NOMO-1 treated with dmso at 0.1 percent for 144 hours (cell line): ENCODE data around the gene PIK3CG.
A peak's percentile ranks its signal among the peaks of the same experiment; 100 is the strongest.

Experiments used
- DNase-seq: peaks from one replicate; lab custom pipeline; 2025; ENCODE audit not compliant: unreplicated experiment; lab: John Stamatoyannopoulos, UW

Gene PIK3CG

DNA sequence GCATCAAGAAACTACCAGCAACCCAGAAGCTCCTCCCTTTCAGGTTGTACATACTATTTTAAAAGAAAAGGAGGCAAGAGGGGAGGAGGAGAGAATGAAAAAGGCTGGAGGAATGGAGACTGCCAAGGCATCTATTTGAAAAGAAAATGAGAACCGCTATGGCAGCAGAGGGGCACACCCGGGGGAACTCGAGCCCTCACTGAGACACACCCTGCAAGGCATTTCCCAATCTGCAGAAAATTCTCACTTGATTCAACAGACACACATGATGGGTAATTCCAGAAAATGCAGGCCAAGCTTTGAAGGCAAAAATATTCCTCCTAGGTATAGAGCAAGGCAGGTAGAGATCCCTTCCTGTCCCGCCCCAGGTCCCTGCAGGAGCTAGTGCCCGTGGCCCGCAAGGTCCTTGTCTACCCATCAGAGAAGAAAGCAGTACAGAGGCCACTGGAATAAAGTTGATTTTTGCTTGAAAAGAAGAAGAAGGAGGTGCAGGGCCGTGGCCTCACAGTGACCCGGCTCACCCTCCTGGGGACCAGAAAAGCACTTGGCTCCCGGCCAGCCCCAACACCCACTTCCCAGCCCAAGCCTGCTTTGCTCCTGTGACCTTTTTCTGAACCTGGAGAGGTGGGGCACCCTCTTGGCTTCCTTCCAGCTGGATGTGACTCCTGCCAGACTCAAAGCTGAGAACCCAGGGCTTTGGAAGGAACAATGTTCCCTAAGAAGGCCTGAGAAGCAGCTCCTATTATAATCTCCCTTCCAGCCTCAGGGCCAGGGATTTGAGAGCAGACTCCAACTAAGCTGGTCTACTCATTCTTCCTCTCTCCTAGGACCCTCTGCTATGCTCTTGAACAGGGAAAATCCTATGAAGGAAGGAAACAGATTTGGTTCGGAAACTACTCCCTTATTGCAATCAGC, 6.2 kb upstream of the PIK3CG start:
- no peak for DNase-seq

DNA sequence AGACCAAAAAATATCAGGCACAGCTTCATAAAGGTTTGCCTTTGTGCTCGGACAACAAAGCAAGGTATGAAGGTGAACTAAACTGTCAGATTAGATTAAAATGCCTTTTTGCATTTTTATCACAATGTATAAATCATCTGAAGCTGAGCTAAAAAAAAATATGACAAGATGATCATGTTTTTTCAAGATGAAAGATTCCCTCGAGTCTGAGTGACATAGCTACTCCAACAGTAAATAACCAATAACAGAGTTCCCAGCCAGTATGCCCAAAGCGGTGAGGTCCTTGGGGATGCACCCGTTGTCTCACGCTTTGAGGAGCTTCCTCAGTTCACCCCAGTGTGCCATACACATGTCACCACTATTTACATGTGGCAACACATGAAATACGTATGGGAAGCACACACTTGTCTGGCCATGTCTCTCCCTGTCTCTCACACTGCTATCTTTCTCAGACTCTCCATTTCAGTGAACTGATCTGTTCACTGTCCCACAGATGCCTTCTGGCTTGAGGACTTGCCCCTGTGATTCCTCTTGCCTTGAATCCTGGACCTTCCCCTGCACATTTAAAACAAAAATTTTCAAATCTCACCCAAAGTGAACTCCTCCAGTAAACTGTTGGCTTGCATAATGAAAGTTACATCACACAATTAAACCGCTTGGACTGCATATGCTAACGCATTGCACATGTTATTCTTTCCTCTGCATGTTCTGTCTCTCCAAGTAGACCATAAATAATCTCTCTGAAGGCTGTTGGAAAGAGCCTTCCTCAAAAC, 2.6 kb upstream of the PIK3CG start:
- DNase-seq = no peak

DNA sequence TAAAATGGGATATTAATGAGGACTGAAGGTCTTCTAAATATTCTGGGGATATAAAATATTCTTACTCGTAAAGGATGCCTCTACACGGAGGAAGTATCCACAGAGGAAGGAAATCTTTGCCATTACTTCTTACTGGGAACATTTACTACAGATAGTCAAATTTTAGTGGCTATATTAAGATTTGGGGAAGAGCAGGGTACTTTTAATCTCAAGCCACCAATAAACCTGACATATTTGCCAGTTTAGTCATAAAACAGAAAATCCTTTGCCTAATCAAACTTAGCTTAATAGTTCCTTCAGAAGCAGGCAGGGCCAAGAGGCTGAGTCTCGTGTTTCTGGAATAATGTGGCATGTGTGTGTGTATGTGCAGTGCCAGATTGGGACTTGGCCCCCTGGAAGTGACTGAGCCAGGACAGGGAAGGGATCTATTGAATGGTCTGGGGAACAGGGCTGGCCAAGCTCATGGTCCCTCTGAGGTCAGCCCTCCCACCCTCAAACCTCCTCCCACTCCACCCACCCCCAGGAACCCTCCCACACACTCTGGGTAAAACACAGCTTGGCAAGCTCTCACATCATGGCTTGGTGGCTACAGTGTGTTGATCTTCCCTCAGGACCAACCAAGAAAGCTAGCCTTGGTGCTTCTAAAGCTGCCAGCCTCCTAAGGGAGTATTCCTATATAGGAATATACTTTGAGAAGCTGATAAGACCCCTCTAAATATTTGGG, 1.6 kb upstream of the PIK3CG start:
- DNase-seq = no peak

DNA sequence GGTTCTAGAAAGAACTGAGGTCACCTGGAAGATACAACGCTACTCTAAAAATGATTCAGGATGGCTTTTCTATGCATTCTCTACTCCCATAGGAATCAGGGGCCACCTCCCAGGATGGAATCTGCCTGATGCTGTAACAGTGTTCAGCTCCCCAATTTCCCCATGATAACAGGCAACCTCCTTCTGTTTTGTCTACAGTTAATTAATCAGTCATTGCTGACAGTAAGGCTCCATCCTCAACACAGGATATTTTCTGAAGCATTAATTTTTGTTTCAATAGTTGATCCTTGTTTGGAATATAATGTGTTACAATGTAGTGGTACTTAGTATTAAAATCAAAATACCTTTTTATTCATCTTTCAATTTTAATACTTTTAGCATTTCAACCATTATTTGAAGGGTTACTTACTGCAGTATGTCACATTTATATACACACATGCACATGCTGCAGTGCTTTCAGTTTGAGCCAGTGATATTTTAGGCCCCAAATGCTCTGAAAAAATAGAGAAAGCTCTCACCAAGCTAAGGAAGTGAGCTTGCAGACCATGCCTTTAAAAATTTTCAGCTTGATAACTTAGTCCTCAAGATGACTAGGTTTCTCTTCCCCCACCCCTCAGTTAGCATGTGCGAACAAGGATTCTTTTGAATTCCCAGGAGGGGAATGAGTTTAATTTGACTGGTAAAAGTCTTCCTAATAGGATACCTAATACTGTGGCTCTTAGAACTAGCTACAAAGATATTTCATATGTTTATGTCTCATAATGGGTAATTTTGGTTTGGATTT, 592 bp upstream of the PIK3CG start:
- no peak for DNase-seq

DNA sequence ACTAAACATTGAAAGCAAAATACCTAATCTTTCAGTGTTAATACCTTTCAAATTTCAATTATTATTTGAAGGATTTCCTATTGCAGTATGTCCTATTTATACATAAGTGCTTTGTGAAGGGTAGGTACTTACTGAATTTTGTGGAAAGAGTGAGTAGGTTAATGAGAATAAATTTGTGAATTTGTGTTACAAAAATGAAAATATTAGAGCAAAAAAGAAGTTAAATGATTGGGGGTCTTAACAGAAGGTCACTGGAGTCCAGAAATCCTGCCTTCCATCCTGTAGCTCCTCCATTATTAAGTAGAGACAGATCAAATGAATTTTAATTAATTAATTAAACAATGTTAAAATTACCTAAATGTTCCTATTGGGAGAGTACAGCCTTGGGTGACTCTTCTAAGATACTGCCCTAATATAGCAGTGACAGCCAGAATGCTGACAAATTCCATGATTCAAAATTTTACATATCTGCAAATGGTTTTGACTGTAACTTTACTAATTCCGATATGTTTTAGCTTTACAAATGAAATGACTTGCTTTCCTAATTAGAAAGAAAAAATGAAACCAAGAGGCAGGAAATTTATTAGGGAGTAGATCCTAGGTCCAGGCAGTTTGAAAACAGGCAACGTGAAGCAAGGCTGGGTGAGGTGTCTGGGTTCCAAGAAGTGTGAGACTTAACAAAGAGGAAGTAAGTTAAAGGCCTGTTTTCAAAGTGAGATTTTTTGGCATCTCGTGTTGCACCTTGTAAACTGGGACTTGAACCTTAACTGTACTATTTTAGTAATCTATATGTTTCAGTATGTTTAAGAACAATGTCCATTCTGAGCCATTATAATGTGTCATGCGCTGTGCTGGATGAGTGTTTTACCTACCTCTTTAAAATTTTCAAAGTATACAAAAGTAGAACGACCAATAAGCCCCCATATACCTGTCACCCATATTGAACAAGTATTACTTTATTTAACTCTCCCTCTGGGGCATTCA, 1.5 kb downstream of the PIK3CG start:
- DNase-seq = no peak

DNA sequence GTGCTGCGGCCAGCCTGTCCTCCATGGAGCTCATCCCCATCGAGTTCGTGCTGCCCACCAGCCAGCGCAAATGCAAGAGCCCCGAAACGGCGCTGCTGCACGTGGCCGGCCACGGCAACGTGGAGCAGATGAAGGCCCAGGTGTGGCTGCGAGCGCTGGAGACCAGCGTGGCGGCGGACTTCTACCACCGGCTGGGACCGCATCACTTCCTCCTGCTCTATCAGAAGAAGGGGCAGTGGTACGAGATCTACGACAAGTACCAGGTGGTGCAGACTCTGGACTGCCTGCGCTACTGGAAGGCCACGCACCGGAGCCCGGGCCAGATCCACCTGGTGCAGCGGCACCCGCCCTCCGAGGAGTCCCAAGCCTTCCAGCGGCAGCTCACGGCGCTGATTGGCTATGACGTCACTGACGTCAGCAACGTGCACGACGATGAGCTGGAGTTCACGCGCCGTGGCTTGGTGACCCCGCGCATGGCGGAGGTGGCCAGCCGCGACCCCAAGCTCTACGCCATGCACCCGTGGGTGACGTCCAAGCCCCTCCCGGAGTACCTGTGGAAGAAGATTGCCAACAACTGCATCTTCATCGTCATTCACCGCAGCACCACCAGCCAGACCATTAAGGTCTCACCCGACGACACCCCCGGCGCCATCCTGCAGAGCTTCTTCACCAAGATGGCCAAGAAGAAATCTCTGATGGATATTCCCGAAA, 2.7 kb downstream of the PIK3CG start:
- no peak for DNase-seq

DNA sequence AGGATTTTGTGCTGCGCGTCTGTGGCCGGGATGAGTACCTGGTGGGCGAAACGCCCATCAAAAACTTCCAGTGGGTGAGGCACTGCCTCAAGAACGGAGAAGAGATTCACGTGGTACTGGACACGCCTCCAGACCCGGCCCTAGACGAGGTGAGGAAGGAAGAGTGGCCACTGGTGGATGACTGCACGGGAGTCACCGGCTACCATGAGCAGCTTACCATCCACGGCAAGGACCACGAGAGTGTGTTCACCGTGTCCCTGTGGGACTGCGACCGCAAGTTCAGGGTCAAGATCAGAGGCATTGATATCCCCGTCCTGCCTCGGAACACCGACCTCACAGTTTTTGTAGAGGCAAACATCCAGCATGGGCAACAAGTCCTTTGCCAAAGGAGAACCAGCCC, 3.3 kb downstream of the PIK3CG start:
- DNase-seq = no peak

DNA sequence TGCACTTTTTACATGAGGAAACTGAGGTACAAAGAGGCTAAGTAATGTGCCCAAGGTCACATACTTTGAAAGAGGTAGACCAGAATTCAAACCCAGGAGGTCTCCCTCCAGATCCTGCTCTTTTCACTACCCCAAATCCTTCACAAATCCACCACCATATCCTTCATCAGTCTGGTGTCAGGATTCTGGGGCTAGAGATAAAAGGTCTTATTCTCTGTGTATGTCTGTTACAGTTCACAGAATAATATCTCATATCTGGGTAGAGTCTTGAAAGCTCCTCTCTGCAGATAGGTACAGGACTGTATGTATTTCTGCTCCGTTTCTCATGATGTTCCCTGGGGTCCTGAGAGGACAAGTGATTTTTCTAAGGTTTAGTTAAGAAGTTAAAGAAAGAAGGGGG, 4.9 kb downstream of the PIK3CG start:
- no peak for DNase-seq

DNA sequence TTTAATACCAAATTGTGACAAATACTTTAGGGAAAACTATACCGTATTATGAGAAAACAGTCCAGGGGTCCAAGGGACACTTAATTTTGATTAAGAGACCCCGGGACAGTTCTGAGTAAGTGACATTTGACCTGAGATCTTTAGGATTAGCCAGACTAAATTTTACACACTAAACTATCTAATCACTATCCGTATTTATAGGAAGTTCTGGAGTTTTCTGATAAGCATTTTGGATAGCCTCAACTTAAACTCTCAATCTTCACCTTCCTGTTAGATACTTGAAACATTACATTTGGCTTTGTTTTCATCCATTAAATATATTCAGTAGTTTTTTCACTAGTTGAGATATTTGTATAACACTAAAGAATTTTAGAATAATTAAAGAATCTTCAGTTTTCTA, 5.4 kb downstream of the PIK3CG start:
- no peak for DNase-seq

DNA sequence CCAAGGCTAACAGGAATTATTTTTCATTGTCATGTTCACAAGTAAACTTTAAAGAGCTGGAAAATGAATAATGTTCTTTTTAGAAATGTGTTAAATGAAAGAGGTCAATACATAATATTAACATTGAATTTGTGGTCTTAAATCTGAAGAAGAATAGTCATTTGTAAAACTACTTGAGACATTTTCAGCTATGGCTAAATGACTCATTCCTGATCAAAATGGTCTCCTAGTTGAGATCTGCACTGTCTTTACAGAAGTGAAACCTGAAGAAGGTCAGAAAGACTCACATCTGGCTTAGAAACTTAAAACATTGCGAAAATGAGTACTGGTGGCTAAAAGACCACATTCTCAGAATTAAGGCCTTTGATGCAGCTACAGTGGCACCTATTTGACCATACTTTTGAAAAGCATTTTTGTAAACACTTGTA, 5.9 kb downstream of the PIK3CG start:
- DNase-seq = peak; percentile 46

DNA sequence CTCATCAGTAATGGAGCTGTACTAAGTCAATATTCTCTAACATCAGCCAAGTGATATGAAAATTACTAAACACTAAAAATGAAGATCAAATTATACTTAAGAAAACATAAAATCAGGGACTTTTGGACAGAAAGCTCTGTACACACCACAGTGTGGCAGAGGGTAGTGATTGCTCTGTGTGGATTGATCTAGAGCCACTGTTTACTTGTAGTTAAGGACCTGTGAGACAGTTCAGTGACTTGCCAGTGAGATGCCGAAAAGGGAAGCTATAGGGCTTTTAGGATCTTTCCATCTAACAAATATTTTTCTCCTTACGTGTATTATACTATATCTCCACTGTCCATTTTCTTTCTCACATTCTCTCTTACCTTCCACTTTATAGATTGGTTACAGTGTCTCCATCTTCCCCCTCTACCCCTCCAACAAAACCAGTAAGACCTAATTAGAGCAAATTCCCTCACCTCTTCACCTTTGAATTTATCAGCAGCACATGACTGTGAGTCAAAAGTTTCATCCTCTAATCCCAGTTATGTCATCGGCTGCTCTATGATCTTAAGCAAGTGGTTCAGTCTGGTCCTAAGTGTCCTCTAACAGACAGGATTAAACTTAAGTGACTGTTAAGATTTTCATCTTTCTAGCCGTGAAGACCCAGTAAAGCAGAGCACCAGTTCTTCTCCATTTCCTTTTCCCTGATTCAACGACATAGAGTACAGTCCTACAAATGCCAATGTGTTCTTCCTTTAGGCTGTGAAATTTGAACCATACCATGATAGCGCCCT, 6.9 kb downstream of the PIK3CG start:
- DNase-seq = no peak

DNA sequence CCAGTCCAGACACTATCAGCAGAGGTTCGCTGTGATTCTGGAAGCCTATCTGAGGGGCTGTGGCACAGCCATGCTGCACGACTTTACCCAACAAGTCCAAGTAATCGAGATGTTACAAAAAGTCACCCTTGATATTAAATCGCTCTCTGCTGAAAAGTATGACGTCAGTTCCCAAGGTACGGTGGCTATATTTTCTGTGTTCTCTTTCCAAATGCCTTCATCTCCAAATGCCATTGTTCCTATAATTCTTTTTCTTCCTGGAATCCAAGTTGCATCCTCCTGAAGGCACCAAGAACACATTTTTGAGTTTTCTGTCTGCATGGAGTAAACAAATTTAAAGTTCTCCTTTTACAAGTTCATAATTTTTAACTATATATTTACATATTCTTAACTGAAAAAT, 7.7 kb downstream of the PIK3CG start:
- DNase-seq = no peak

DNA sequence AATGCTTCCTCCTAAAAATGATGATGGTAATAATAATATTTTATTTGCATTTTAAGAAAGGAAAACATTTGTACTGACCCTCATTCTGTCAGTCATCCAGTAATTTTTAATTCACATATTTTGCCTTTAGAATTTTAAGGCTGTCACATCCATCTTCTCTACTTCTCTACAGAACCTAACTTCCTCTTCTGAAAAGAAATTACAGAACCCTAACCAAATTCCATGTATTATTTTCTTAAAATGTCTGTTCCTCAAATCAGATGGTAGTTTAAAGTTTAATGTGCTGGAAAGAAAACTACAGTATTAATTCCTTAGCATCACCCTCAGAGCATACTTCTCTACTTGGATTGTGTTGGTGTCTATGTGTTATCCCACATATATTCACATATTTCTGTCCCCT, 9.0 kb downstream of the PIK3CG start:
- no peak for DNase-seq

DNA sequence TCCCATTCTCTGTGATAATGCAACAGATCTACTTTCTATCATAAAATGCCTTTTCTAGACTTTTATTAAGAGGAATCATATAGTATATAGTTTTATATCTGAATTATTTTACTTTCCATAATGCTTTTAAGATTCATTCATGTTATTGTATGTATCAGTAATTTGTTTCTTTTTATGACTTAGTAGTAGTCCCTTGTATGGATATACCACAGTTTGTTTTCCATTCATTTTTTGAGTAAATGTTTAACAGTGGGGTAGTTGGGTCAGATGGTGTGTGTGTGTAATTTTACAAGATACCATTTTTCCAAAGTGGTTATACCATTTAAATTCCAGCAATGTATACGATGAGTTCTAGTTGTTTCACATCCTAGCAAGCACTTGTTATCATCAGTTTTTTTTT, 10.4 kb downstream of the PIK3CG start:
- DNase-seq = no peak

DNA sequence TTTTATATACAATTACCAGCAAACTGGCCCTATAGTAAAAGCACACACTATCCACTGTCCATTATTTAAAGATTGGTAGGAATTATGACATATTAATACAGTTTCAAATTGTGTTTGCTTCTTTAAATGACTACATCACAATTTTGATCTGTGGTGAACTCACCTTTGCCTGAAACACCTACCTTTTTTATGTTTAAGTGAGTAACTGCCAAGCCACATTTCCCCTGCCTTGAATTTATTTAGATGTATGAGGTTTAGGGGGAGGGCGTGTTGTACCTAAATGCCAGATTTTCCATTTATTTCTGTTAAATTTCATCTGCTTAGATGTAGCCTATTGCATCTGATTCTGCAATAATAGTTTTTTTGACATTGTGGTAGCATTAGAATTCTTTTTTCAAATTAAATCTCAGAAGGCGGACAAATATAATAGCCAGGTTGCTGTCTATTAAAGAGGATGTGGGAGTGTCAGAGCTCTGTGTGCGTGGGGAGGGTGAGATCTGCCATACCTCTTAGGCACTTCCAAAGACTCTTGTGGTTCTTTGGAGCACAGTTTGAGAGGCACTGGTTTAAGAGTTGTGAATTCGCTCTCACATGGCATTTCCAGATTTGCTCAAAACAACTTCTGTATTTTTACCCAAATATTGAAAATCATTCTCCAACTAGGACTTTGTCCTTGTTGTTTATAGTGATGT, 13.8 kb downstream of the PIK3CG start:
- no peak for DNase-seq

DNA sequence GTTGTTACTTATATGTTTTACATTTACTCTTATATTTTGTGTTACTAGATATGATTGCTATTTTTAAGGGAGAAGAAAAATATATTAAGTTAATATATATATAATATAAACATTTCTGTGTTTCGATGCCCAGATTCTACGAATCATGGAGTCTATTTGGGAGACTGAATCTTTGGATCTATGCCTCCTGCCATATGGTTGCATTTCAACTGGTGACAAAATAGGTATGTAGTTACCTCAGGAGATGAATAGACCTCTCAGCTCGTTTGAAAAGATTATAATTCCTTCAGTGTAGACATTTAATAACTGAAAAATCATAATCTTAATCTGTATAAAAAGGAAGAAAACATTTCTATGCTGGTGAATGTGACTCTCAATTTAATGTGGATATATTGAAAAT, 16.9 kb downstream of the PIK3CG start:
- DNase-seq = no peak

DNA sequence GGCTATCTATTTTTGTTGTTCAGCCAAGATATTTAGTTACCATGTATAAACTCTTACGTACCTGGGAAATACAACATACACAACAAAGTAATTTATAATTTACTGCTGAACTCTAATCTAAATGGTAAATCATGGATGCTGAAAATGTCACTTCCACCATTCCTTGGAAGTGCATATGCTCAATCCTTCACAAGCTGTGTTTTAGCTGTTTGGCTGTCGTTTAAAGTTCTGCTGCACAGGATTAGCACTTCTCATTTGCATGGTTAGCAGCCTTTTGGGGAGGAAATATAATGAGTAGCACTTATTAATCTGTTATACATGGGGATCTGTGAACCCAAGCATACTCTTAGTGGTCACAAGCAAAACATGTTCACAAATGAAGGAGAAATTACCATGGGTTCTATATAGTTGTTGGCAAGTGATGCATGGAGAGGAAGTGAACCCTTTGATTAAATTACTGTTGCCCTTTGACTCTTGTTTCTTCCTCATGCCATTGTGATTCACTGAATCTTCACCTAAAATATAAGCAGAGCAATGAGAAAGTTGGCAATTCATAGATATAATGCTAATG, 18.5 kb downstream of the PIK3CG start:
- DNase-seq = no peak
